ENCODE data around the gene MLX. TPM values are rescaled to one million over a fixed set of nuclear protein-coding genes. Genes with fewer than 3 reads are reported as not detected.
A peak's percentile ranks its signal among the peaks of the same experiment; 100 is the strongest.

Gene MLX
- total RNA-seq, 1 donor from 2014 or later, result 62.5 TPM

- peaks cover 10% of the 10 kb centered on the region for H3K4me1 Mint-ChIP-seq (ENCODE audit: low read depth, unreplicated experiment)
- H3K27ac Mint-ChIP-seq (ENCODE audit: unreplicated experiment), result no peak overlapping the region
- H3K4me3 Mint-ChIP-seq (ENCODE audit: unreplicated experiment), result no peak overlapping the region
- no peak for DNase-seq
- peaks cover 8% of the 10 kb centered on the region for H3K9me3 Mint-ChIP-seq (ENCODE audit: unreplicated experiment)
- H3K36me3 Mint-ChIP-seq (ENCODE audit: unreplicated experiment), result no peaks in the 10 kb centered on the region
- TF ChIP-seq, protein P1, sequence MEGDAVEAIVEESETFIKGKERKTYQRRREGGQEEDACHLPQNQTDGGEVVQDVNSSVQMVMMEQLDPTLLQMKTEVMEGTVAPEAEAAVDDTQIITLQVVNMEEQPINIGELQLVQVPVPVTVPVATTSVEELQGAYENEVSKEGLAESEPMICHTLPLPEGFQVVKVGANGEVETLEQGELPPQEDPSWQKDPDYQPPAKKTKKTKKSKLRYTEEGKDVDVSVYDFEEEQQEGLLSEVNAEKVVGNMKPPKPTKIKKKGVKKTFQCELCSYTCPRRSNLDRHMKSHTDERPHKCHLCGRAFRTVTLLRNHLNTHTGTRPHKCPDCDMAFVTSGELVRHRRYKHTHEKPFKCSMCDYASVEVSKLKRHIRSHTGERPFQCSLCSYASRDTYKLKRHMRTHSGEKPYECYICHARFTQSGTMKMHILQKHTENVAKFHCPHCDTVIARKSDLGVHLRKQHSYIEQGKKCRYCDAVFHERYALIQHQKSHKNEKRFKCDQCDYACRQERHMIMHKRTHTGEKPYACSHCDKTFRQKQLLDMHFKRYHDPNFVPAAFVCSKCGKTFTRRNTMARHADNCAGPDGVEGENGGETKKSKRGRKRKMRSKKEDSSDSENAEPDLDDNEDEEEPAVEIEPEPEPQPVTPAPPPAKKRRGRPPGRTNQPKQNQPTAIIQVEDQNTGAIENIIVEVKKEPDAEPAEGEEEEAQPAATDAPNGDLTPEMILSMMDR (IDR thresholded peaks at IDR 0.05; ENCODE audit: partially characterized antibody, unreplicated experiment), result no peak
- H3K27me3 Mint-ChIP-seq (ENCODE audit: unreplicated experiment), result peaks cover 10% of the 10 kb centered on the region
Measured at GRCh38 chr17:42565523-42566214, 1.2 kb upstream of the MLX start.

- H3K27me3 Mint-ChIP-seq (ENCODE audit: unreplicated experiment), result peaks cover 9% of the 10 kb centered on the region
- TF ChIP-seq, protein P1 (IDR thresholded peaks at IDR 0.05; ENCODE audit: partially characterized antibody, unreplicated experiment), result no peak
- H3K4me3 Mint-ChIP-seq (ENCODE audit: unreplicated experiment), result peak overlapping the region; percentile 96
- DNase-seq, result no peak
- peaks cover 6% of the 10 kb centered on the region for H3K9me3 Mint-ChIP-seq (ENCODE audit: unreplicated experiment)
- peaks cover 8% of the 10 kb centered on the region for H3K4me1 Mint-ChIP-seq (ENCODE audit: low read depth, unreplicated experiment)
- H3K27ac Mint-ChIP-seq (ENCODE audit: unreplicated experiment), result peak overlapping the region; percentile 64
- H3K36me3 Mint-ChIP-seq (ENCODE audit: unreplicated experiment), result no peaks in the 10 kb centered on the region
Measured at GRCh38 chr17:42566215-42566882, 551 bp upstream of the MLX start.

DNA sequence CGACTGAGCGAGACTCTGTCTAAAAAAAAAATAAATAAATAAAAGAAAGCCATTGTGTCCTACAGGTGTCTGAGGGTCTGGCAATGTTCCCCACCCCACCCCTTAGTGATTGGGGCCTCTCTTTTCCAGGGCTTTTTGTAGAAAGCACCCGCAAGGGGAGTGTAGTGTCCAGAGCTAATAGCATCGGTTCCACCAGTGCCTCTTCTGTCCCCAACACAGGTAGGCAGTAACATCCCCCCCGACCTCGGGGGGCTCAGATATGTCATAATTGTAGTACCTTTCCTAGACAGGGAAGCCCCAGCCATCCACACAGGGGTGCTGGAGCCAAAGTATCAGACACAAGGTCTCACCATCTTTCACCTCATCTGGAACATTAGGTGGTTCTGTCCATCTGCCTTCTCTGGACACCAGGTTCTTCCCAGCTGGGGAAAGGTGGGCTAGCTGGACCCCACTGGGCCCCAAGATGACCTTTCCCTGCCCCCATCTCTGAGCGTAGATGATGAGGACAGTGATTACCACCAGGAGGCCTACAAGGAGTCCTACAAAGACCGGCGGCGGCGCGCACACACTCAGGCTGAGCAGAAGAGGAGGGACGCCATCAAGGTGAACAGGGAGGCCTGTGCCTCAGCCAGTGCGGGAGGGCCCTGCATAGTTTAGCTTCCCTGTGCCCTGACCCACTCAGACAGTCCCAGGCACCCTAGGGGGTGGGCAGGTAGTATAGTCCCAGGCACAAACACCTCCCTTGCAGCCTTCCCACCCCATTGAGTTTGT, 1.6 kb downstream of the MLX start:
- H3K36me3 Mint-ChIP-seq (ENCODE audit: unreplicated experiment), result peaks cover 4% of the 10 kb centered on the region
- no peak for DNase-seq

DNA sequence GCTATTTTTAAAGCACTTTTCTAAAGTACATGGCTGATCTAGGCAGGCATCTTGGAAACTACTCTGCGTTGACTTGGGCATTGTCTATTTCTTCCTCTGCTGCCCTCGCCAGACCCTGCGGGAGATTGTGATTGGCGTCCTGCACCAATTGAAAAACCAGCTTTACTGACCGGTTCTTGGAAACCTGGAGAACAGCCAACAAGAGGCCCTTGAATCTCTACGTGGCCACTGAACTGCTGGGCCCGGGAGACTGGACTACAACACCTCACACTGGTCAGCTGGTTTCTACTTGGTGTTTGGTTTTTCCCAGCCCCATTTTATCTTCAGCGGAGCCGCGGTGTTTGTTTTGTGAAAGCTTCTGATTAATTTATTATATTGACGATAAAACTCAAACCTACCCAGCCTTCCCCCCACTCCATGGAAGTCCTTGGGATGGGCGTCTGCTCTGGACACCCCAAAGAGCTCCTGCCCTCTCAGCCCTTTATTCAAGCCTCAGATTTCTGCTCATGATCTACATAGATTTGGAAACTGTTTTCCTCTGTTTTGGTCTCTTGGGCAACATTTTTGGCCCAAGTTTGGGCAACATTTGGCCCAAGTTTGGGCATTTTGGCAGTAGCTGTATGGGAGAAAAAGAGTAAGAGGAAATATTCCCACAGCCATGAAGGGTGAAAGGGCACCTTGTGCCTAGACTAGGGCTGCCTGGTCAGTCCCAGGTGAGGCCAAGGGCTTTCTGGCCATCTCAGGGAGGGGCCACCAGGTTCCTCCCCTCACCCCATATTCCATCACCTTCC, 4.7 kb downstream of the MLX start:
- DNase-seq, result no peak
- Mint-ChIP-seq H3K27ac (ENCODE audit: unreplicated experiment) (no peak overlapping the region), H3K36me3 (ENCODE audit: unreplicated experiment) (peaks cover 5% of the 10 kb centered on the region), H3K27me3 (ENCODE audit: unreplicated experiment) (peaks cover 3% of the 10 kb centered on the region), H3K9me3 (ENCODE audit: unreplicated experiment) (peaks cover 8% of the 10 kb centered on the region), H3K4me1 (ENCODE audit: low read depth, unreplicated experiment) (peaks cover 4% of the 10 kb centered on the region), H3K4me3 (ENCODE audit: unreplicated experiment) (no peak overlapping the region)
- TF ChIP-seq, protein P1 (IDR thresholded peaks at IDR 0.05; ENCODE audit: partially characterized antibody, unreplicated experiment), result no peak

More for the DNA sequence above, 1.6 kb downstream of the MLX start:
- peak overlapping the region; percentile 30 for H3K4me3 Mint-ChIP-seq (ENCODE audit: unreplicated experiment)
- peaks cover 6% of the 10 kb centered on the region for H3K27me3 Mint-ChIP-seq (ENCODE audit: unreplicated experiment)
- peaks cover 4% of the 10 kb centered on the region for H3K4me1 Mint-ChIP-seq (ENCODE audit: low read depth, unreplicated experiment)
- H3K9me3 Mint-ChIP-seq (ENCODE audit: unreplicated experiment), result peaks cover 6% of the 10 kb centered on the region
- H3K27ac Mint-ChIP-seq (ENCODE audit: unreplicated experiment), result no peak overlapping the region
- TF ChIP-seq, protein P1 (IDR thresholded peaks at IDR 0.05; ENCODE audit: partially characterized antibody, unreplicated experiment), result no peak

Measured in glutamatergic neuron (in vitro differentiated cells).